Mononuclear cell (primary cell): ENCODE data around the gene BCAT1. TPM values are rescaled to one million over a fixed set of nuclear protein-coding genes. Genes with fewer than 3 reads are reported as not detected.
"Not testable (repeated sequence)": the region's sequence is repeated elsewhere in the genome, so short reads cannot be mapped to it uniquely, and the experiment has no call there.

Source experiments
- H3K27me3 ChIP-seq: 2 replicates; pipeline ENCODE4 v1.6.0; 2011; ENCODE audit warnings: low read length, control low read depth; ENCODE audit not compliant: insufficient read depth
- H3K4me1 ChIP-seq: 2 replicates; pipeline ENCODE4 v1.5.1; 2011; ENCODE audit warnings: mild to moderate bottlenecking, low read length, control low read depth; ENCODE audit not compliant: insufficient read depth
- H3K4me3 ChIP-seq: 2 replicates; pipeline ENCODE4 v1.5.1; 2011; ENCODE audit warnings: mild to moderate bottlenecking, low read length, moderate library complexity
- H3K9me3 ChIP-seq: 2 replicates; pipeline ENCODE4 v1.5.1; 2011; ENCODE audit warnings: low read depth, mild to moderate bottlenecking, control low read depth, low read length
- total RNA-seq: library from RNA; depleted of rRNA; stranded (reverse); fragments of >200 nt; gene quantifications from one replicate; pipeline ENCODE4 v1.2.3, GENCODE V29; 2012

The BCAT1 gene
- total RNA-seq, 1 donor = 6.5 TPM

DNA sequence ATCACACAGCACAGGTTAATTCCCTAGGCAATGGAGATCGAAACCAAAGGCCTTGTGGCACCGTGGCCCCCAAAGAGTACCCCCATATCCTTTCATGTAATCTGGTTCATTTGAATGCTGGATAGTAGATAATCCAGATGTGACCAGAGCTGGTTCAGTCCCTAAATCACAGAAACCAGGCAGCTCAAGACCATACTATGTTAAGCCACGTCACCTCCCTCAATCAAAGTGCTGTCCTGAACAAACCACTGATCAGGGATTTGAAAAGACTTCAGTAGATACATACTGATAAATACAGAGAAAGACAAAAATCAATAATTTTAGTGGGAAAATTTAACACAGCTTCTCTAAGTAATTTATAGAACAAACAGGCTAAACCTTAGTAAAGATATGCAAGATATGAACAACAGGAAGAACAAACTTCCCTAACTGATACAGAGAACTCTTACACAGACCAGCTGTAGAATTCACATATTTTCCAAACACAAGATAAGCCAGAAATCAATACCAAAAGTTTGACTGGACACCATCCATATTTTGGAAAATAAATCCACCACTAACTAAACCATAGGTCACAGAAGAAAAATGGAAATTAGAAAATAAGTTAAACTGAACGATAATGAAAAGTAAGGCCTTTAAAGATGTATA is 67.1 kb downstream of the BCAT1 start:
- Histone ChIP-seq H3K27me3 (no peaks in the 10 kb centered on the region), H3K4me1 (no peaks in the 10 kb centered on the region), H3K9me3 (no peaks in the 10 kb centered on the region), H3K4me3 (no peak overlapping the region)

DNA sequence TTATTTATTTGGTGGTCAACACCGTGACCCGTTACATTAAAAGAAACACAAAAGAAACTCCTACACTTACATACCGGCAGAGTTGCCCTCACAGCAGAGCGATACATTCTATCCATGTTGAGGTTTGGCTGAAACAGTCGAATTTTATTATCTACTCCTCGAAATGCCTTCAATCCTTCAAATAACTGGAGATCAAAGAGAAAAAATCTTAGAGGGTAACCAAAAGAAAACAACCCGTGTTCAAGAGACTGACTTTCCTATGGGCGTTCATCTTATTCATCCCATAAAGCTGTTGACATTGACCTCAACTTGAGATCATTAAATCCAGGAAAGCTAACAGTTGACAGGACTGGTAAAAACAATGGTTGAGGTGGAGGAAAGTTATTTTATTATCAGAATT is 67.7 kb downstream of the BCAT1 start:
- H3K9me3 ChIP-seq = no peaks in the 10 kb centered on the region
- H3K4me3 ChIP-seq = no peak overlapping the region
- no peaks in the 10 kb centered on the region for H3K27me3 ChIP-seq
- H3K4me1 ChIP-seq = no peaks in the 10 kb centered on the region

DNA sequence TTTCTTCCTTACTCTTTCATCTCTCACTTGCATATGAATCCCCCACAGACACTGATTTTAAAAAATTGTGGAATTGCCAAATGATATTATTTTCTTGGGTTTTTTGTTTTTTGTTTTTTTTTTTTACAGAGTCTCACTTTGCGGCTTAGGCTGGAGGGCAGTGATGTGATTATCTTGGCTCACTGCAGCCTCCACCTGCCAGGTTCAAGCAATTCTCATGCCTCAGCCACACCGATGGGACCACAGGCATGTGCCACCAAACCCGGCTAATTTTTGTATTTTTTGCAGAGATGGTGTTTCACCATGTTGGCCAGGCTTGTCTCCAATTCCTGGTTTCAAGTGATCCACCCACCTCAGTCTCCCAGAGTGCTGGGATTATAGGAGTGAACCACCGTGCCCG is 68.2 kb downstream of the BCAT1 start:
- Histone ChIP-seq H3K4me3 (no peak overlapping the region), H3K4me1 (no peaks in the 10 kb centered on the region), H3K9me3 (no peaks in the 10 kb centered on the region), H3K27me3 (no peaks in the 10 kb centered on the region)

DNA sequence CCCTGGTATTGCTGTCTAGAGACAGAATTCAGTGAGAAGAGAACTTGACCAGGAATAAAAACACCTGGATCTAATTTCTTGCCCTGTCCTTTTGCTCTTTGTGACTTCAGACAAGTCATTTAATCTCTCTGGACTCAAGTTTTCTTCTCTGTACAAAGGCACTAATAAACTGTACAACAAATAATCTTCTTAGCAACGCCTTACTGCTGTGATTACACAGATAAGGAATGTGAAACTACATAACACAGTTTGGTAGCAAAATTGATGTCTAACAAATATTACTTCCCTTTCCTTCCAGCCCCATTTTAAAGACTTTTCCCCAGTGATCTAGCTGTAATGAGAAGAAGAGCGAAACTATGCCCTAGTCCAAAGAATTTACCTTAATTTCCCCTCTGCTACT is 69.3 kb downstream of the BCAT1 start:
- Histone ChIP-seq H3K9me3 (no peaks in the 10 kb centered on the region), H3K4me1 (no peaks in the 10 kb centered on the region), H3K27me3 (no peaks in the 10 kb centered on the region), H3K4me3 (no peak overlapping the region)

DNA sequence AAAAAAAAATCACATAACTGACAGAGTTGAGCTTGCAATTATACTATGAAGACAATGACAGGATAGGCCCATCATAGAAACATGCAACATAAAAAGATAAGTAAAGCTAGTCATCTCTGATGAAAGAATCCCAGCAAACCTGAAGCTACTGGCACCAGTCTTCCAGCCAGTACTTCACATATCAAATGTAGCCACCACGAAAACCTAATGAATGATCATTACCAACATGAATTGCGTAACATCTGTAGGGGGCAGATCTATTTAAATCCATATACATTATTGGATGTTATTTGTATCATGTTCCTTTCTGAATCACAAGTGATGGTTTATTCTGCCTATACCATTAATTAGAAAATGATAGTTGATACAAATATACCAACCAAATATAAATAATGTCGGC is 73.9 kb downstream of the BCAT1 start:
- no peaks in the 10 kb centered on the region for H3K27me3 ChIP-seq
- no peak overlapping the region for H3K4me3 ChIP-seq
- no peaks in the 10 kb centered on the region for H3K9me3 ChIP-seq
- no peaks in the 10 kb centered on the region for H3K4me1 ChIP-seq

DNA sequence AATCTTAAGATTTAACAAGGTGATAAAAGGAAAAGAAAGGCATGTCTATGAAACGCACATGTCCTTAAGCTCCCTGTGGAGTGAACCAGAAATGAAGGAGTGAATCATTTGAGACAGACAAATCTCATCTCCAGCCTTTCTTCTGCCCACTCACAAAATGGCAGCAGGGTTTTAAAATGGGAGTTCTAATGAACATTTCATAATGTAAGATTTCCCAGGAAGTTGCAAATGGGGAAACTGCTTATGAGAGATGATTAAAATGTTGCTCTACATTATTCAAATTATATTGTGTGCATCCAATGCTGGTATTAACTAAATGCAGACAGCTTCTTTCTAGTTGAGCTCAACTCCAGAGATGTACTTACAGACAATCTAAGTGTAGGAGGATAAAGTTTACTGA is 76.7 kb downstream of the BCAT1 start:
- H3K4me3 ChIP-seq = no peak overlapping the region
- H3K4me1 ChIP-seq = no peaks in the 10 kb centered on the region
- no peaks in the 10 kb centered on the region for H3K9me3 ChIP-seq
- H3K27me3 ChIP-seq = no peaks in the 10 kb centered on the region

DNA sequence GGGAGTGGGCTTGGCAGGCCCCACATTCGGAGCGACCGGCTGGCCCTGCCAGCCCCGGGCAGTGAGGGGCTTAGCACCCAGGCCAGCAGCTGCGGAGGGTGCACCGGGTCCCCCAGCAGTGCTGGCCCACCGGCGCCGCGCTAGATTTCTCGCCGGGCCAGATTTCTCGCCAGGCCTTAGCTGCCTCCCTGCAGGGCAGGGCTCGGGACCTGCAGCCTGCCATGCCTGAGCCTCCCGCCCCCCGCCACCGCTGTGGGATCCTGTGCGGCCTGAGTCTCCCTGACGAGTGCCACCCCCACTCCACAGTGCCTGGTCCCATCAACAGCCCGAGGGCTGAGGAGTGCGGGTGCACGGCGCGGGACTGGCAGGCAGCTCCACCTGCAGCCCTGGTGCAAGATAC is 82.8 kb downstream of the BCAT1 start:
- H3K4me3 ChIP-seq, H3K4me1 ChIP-seq, H3K9me3 ChIP-seq, H3K27me3 ChIP-seq: not testable (repeated sequence)

DNA sequence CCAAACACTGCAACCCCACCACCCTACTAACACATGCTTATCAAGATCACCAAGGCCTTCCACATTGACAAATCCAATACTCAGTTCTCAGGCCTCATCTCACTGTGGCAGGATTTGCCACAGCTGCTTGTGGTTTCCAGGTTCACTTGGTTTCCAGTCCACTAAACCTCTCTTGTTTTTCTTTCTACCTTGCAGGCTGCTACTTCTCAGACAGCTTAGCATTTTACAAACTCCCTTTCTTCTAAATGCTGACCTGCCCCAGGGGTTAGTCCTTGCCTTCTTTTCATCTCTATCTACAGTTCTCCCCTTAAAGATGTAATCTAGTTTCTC is 84.1 kb downstream of the BCAT1 start:
- no peak overlapping the region for H3K4me3 ChIP-seq
- H3K9me3 ChIP-seq = no peaks in the 10 kb centered on the region
- H3K4me1 ChIP-seq = no peaks in the 10 kb centered on the region
- H3K27me3 ChIP-seq = no peaks in the 10 kb centered on the region

DNA sequence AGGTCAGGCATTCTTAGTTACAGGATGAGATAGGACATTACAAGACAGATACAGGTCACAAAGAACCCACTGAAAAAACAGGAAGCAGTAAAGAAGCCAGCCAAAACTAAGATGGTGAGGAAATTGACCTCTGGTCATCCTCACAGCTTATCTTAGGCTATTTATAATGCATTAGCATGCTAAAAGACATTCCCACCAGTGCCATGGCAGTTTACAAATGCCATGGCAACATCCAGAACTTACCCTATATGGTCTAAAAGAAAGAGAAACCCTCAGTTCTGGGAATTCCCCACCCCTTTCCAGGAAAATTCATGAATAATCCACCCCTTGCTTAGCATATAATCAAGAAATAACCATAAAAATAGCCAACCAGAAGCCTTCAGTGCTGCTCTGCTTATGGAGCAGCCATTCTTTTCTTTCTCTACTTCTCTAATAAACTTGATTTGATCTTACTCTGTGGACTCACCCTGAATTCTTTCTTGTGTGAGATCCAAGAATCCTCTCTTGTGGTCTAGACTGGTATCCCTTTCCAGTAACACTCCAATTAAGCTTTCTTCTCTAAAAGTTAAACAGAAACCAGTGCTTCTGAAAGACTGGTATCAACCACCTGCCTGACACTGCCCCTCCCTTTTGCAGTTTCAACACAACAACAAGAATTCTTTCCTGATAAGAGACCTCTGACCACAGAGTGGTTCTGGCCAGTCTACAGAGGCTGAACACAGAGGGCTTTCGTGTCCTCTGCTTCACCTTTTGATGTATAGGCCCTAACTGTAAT is 86.9 kb downstream of the BCAT1 start:
- no peaks in the 10 kb centered on the region for H3K27me3 ChIP-seq
- no peak overlapping the region for H3K4me3 ChIP-seq

DNA sequence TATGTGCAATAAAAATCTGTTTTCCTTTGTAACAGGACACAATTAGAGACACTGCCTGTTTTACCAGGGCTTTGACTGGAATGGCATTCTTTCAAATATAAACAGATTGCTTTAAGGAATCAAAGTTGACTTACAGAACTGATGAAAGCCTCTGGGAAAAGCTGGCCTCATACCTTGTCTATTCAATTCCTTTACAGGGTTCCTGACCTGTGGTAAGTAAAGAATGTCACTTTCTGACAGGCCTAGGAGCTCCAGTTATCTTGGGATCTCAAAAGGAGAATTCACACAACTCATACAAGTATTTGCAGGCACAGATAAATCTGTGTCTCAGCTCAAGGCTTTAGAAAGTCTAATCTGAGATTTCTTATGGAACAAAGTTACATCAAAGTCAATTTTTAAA is 88.4 kb downstream of the BCAT1 start:
- no peaks in the 10 kb centered on the region for H3K9me3 ChIP-seq
- H3K4me3 ChIP-seq = no peak overlapping the region
- no peaks in the 10 kb centered on the region for H3K4me1 ChIP-seq
- no peaks in the 10 kb centered on the region for H3K27me3 ChIP-seq

More for the DNA sequence above, 86.9 kb downstream of the BCAT1 start:
- Histone ChIP-seq H3K4me1 (no peaks in the 10 kb centered on the region), H3K9me3 (no peaks in the 10 kb centered on the region)

DNA sequence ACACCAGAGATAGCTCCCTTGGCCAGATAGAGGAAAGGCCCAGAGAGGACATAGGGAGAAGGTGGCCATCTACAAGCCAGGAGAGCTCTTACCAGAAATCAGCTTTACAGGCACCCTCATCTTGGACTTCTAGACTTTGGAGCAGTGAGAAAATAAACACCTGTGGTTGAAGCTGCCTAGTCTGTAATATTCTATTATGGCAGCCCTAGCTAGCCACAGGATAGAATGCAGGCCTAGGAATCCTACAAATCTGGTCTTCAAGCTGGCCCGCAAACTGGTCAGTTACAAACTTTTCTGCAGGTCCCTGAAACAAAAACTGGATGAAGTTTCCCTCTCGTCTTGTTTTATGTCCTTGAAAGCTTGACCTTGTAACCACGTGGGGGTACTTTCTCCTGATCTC is 92.4 kb downstream of the BCAT1 start:
- Histone ChIP-seq H3K4me1 (no peaks in the 10 kb centered on the region), H3K27me3 (no peaks in the 10 kb centered on the region), H3K9me3 (no peaks in the 10 kb centered on the region), H3K4me3 (no peak overlapping the region)

DNA sequence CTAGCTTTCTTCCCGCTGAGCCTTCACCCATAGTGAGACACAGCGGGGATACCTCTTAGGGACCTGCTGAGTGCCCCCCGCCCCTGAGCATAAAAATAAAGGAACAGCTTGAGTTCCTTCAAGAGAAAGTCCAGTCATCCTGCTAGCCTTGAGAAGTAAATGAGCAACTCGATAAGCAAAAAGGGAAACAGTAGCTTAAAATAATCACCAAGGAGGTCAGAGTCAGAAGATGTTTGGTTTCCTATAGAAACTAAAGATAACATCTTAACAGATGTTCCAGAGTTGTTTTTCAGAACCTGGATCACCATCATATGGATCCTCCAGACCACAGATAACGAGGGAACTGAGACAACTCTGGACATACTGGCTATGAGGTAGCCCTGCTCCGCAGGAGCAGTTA is 94.0 kb downstream of the BCAT1 start:
- Histone ChIP-seq H3K4me1 (no peaks in the 10 kb centered on the region), H3K27me3 (no peaks in the 10 kb centered on the region), H3K4me3 (no peak overlapping the region), H3K9me3 (no peaks in the 10 kb centered on the region)

DNA sequence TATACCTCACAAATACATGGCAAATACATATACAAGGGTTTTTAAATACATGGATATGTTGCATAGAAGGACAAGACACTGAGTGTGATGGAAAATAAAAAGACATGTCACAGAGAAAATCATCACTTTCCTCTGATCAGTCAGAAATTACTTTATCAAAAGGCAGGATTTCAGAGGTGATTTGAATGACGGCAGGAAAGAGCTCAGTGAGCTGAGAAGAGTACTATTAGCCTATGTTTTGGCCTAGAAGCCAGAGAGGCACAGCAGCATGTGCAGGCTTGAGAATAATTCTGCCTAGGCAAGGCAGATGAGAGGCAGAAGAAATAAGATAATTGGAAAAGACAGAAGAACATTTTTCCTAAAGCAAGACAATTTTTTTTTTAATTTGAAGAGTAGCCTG is 94.9 kb downstream of the BCAT1 start:
- no peak overlapping the region for H3K4me3 ChIP-seq

DNA sequence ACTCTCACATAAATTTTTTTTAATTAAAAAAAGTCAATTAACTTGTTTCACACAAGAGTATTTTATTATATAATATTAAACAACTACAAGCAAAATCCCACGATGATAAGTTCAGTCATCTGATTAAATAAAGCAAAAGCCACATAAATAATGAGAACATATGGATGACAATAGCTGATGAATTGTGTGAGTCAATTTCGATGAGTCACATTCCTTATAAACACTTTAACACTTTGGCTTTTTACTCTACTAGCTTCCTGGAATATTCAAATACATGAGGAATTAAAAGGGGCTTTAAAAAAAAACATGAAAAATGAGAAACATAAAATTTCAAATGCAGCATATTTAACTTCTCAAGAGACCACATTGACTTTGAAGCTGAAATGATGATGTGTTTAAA is 95.3 kb downstream of the BCAT1 start:
- H3K4me1 ChIP-seq = no peaks in the 10 kb centered on the region
- no peaks in the 10 kb centered on the region for H3K27me3 ChIP-seq
- no peaks in the 10 kb centered on the region for H3K9me3 ChIP-seq
- H3K4me3 ChIP-seq = no peak overlapping the region

More for the DNA sequence above, 94.9 kb downstream of the BCAT1 start:
- H3K4me1 ChIP-seq = no peaks in the 10 kb centered on the region
- no peaks in the 10 kb centered on the region for H3K27me3 ChIP-seq
- no peaks in the 10 kb centered on the region for H3K9me3 ChIP-seq

DNA sequence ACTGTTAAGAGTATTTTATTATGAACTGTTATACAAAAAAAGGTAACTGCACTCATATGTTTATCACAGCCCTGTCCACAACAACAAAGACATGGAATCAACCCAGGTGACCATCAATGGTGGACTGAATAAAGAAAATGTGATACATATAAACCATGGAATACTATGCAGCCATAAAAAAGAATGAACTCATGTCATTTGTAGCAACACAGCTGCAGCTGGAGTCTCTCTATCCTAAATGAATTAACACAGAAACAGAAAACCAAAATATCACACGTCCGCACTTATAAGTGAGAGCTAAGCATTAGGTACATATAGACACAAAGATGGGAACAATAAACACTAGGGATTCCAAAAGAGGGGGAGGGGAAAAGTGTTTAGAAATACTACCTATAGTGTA is 95.8 kb downstream of the BCAT1 start:
- Histone ChIP-seq H3K9me3 (no peaks in the 10 kb centered on the region), H3K27me3 (no peaks in the 10 kb centered on the region), H3K4me3 (no peak overlapping the region), H3K4me1 (no peaks in the 10 kb centered on the region)

DNA sequence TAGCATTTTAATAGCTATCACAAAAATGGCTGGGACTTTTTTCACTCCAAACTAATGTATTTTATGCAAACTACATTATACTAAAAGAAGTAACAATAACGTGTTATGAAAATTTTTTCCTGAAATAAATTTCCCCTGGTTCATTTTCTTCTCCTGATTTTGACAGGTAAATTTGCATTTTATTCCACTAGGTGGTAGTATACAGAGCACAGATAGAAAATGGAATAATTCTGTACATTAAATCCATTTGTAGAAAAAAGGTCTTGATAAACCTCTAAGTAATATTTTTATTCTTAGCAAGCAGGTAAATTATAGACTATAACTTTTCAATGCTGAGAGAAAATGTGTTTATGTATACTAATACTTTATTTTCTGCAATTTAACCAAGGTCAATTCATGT is 96.5 kb downstream of the BCAT1 start:
- H3K9me3 ChIP-seq = no peaks in the 10 kb centered on the region
- H3K27me3 ChIP-seq = no peaks in the 10 kb centered on the region
- H3K4me3 ChIP-seq = no peak overlapping the region
- no peaks in the 10 kb centered on the region for H3K4me1 ChIP-seq
